Subcutaneous abdominal adipose tissue (tissue), 5 donors: ENCODE data around the gene SNAP29.
A peak's percentile ranks its signal among the peaks of the same experiment; 100 is the strongest.

Source experiments
- H3K27ac ChIP-seq: one replicate; pipeline ENCODE4 v1.7.0; 2013; ENCODE audit warnings: low read depth, mild to moderate bottlenecking, inconsistent platforms, low read length, moderate library complexity
- H3K27me3 ChIP-seq, 5 donors: one replicate each; pipeline ENCODE4 v1.7.0; 2013; ENCODE audit warnings: low read length in 5 of 5, inconsistent platforms in 1 of 5; ENCODE audit not compliant: control insufficient read depth in 5 of 5, insufficient read depth in 4 of 5
- H3K36me3 ChIP-seq, 5 donors: one replicate each; pipeline ENCODE4 v1.7.0; 2013; ENCODE audit warnings: low read length in 5 of 5; ENCODE audit not compliant: control insufficient read depth in 5 of 5, insufficient read depth in 5 of 5
- H3K4me1 ChIP-seq, 5 donors: one replicate each; pipeline ENCODE4 v1.7.0; 2013; ENCODE audit warnings: low read length in 5 of 5, mild to moderate bottlenecking in 3 of 5, moderate library complexity in 1 of 5; ENCODE audit not compliant: control insufficient read depth in 5 of 5, insufficient read depth in 5 of 5
- H3K4me3 ChIP-seq, 5 donors: one replicate each; pipeline ENCODE4 v1.7.0; 2013; ENCODE audit warnings: low read length in 5 of 5, low read depth in 1 of 5
- H3K9ac ChIP-seq, 5 donors: one replicate each; pipeline ENCODE4 v1.7.0; 2013; ENCODE audit warnings: low read length in 5 of 5, mild to moderate bottlenecking in 4 of 5, moderate library complexity in 3 of 5
- H3K9me3 ChIP-seq, 5 donors: one replicate each; pipeline ENCODE4 v1.7.0; 2013; ENCODE audit warnings: low read length in 5 of 5; ENCODE audit not compliant: control insufficient read depth in 5 of 5
- donor health status: healthy.
- donor health status: healthy.
- donor health status: healthy.
- donor health status: healthy.
- donor health status: healthy.

Gene SNAP29

GRCh38 chr22:20881869-20882815, 23.3 kb downstream of the SNAP29 start:
- Histone ChIP-seq H3K9me3 (no peaks in the 10 kb centered on the region), H3K4me1 (peaks cover 0 to 7% (median 3%) of the 10 kb centered on the region in 5 donors), H3K9ac (no peak overlapping the region), H3K4me3 (no peak overlapping the region), H3K27ac (no peak overlapping the region), H3K36me3 (peaks cover 0 to 61% (median 45%) of the 10 kb centered on the region in 5 donors), H3K27me3 (no peaks in the 10 kb centered on the region)

- H3K27ac ChIP-seq = no peak overlapping the region
These were observed 24.0 kb downstream of the SNAP29 start for GRCh38 chr22:20882855-20883254.

GRCh38 chr22:20884454-20884853, 25.6 kb downstream of the SNAP29 start:
- H3K27ac ChIP-seq = no peak overlapping the region
- H3K9ac ChIP-seq = no peak overlapping the region
- H3K9me3 ChIP-seq = no peaks in the 10 kb centered on the region
- H3K27me3 ChIP-seq = no peaks in the 10 kb centered on the region
- H3K4me1 ChIP-seq = peaks cover 0 to 7% (median 3%) of the 10 kb centered on the region in 5 donors
- peaks cover 14 to 72% (median 62%) of the 10 kb centered on the region in 5 donors for H3K36me3 ChIP-seq
- no peak overlapping the region for H3K4me3 ChIP-seq

More at GRCh38 chr22:20882855-20883254, 24.0 kb downstream of the SNAP29 start:
- H3K4me3 ChIP-seq = no peak overlapping the region
- H3K27me3 ChIP-seq = no peaks in the 10 kb centered on the region
- H3K9ac ChIP-seq = no peak overlapping the region
- no peaks in the 10 kb centered on the region for H3K9me3 ChIP-seq
- peaks cover 0 to 7% (median 3%) of the 10 kb centered on the region in 5 donors for H3K4me1 ChIP-seq
- H3K36me3 ChIP-seq = peaks cover 3 to 64% (median 50%) of the 10 kb centered on the region in 5 donors

GRCh38 chr22:20885017-20885556, 26.3 kb downstream of the SNAP29 start:
- no peak overlapping the region for H3K9ac ChIP-seq
- H3K4me1 ChIP-seq = peaks cover 0 to 7% (median 3%) of the 10 kb centered on the region in 5 donors
- H3K36me3 ChIP-seq = peaks cover 17 to 79% (median 68%) of the 10 kb centered on the region in 5 donors
- no peaks in the 10 kb centered on the region for H3K9me3 ChIP-seq
- no peak overlapping the region for H3K4me3 ChIP-seq
- peak overlapping the region; percentile 17 for H3K27ac ChIP-seq
- H3K27me3 ChIP-seq = no peaks in the 10 kb centered on the region

GRCh38 chr22:20885557-20886323, 26.9 kb downstream of the SNAP29 start:
- H3K27ac ChIP-seq = peak overlapping the region; percentile 17
- H3K9me3 ChIP-seq = no peaks in the 10 kb centered on the region
- peaks cover 0 to 7% (median 3%) of the 10 kb centered on the region in 5 donors for H3K4me1 ChIP-seq
- H3K36me3 ChIP-seq = peaks cover 17 to 78% (median 70%) of the 10 kb centered on the region in 5 donors
- H3K27me3 ChIP-seq = no peaks in the 10 kb centered on the region
- H3K9ac ChIP-seq = peak overlapping the region in 1 of 5 donors; percentile 64
- no peak overlapping the region for H3K4me3 ChIP-seq

- Histone ChIP-seq H3K4me1 (peaks cover 0 to 7% (median 3%) of the 10 kb centered on the region in 5 donors), H3K36me3 (peaks cover 17 to 62% (median 56%) of the 10 kb centered on the region in 5 donors), H3K9me3 (no peaks in the 10 kb centered on the region), H3K27ac (no peak overlapping the region), H3K4me3 (no peak overlapping the region), H3K9ac (no peak overlapping the region), H3K27me3 (no peaks in the 10 kb centered on the region)
These were observed 28.6 kb downstream of the SNAP29 start for GRCh38 chr22:20887375-20887774.

- H3K9me3 ChIP-seq = no peaks in the 10 kb centered on the region
- peaks cover 17 to 45% (median 40%) of the 10 kb centered on the region in 5 donors for H3K36me3 ChIP-seq
- H3K27me3 ChIP-seq = no peaks in the 10 kb centered on the region
- H3K27ac ChIP-seq = no peak overlapping the region
- no peak overlapping the region for H3K9ac ChIP-seq
- peaks cover 0 to 7% (median 3%) of the 10 kb centered on the region in 5 donors for H3K4me1 ChIP-seq
- H3K4me3 ChIP-seq = no peak overlapping the region
These were observed 30.4 kb downstream of the SNAP29 start for GRCh38 chr22:20889025-20889704.

GRCh38 chr22:20889904-20890540, 31.2 kb downstream of the SNAP29 start:
- Histone ChIP-seq H3K27ac (no peak overlapping the region), H3K9me3 (no peaks in the 10 kb centered on the region), H3K9ac (no peak overlapping the region), H3K4me3 (no peak overlapping the region), H3K36me3 (peaks cover 17 to 36% (median 35%) of the 10 kb centered on the region in 5 donors), H3K4me1 (peaks cover 0 to 7% (median 3%) of the 10 kb centered on the region in 5 donors), H3K27me3 (no peaks in the 10 kb centered on the region)

GRCh38 chr22:20890975-20891374, 32.2 kb downstream of the SNAP29 start:
- H3K4me1 ChIP-seq = no peaks in the 10 kb centered on the region
- peaks cover 17 to 33% (median 31%) of the 10 kb centered on the region in 5 donors for H3K36me3 ChIP-seq
- H3K4me3 ChIP-seq = no peak overlapping the region
- no peak overlapping the region for H3K9ac ChIP-seq
- no peaks in the 10 kb centered on the region for H3K9me3 ChIP-seq
- no peaks in the 10 kb centered on the region for H3K27me3 ChIP-seq
- H3K27ac ChIP-seq = no peak overlapping the region
